ACHN (cell line): ENCODE results near the gene C11orf68.
"Not testable (repeated sequence)": the region's sequence is repeated elsewhere in the genome, so short reads cannot be mapped to it uniquely, and the experiment has no call there.

Source experiments
- DNase-seq: peaks from one replicate; pipeline ENCODE4 v3.0.0-alpha.2; 2015
- in situ Hi-C: cut with HindIII; loops from 2 replicates; pipeline ENCODE4 v1.10.0; 2017; ENCODE audit warnings: low sequenced_read_pairs, low pct_ligation_motif_present, low pct_unique_long_range_greater_than_20kb

Gene C11orf68

DNA sequence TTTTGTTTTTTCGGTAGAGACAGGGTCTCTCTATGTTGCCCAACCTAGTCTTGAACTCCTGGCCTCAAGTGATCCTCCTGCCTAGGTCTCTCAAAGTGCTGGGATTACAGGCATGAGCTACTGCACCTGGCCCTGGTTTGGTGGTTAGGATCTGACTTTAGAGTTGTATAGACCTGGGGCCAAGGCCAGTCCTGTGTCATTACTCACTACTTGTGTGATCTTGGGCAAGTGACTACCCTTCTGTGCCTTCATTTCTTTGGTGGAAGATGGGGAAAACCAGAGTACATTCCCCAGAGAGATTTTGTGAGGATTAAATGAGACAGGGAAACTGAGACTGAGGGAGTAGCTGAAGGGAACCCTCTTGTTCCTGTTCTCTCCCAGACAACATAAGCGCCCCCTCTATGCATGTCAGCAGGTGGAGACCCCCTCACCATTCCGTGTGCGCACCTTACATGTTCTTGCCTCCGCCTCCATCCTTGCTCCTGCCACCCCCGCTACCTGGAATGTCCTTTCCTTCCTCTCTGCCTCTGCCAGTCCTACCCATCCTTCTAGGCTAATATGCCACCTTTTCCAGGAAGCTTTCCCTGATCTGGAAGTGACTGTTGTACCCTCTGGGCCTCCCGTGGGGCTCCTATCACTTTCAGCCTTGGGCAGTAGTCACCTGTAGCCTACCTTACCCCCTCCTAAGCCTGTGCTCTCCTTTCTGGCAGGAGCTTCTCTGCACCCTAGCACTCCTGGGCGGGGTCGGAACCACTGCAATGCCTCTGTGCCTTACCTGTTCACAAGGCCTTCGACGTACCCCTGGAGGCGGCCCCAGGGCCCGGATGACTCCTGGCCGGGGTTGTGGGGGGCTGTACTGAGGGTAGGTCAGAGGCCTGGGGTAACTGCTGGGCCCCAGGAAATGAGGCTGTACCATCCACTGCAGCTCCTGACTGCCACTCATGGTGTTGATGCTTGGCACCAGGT is 22.5 kb downstream of the C11orf68 start:
- DNase-seq: peak; percentile 11
- in situ Hi-C loops: no loop called here

DNA sequence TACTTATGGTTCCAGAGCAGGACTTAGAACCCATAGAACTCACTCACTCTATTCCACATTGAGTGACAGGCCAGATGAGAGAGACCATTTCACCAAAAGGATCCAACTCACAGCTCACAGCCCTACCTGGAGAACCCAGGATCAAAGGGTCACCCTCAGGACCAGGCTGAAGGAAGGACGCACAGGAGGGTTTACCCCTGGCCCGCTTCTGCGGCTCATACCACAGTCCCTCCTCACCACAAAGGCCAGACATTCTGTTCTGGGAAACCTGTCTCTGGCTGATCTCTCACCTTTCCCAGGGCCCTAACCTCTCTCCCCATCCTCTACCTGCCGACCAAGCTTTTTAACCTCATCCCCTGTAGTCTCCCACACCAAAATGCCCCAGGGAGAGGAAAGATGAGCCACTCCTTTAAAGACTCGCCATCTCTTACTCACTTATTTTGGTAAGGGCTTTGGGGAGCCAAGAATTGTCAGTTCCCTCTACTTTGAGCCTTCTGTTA is 23.3 kb downstream of the C11orf68 start:
- in situ Hi-C loops: no loop called here
- DNase-seq: peak; percentile 11

DNA sequence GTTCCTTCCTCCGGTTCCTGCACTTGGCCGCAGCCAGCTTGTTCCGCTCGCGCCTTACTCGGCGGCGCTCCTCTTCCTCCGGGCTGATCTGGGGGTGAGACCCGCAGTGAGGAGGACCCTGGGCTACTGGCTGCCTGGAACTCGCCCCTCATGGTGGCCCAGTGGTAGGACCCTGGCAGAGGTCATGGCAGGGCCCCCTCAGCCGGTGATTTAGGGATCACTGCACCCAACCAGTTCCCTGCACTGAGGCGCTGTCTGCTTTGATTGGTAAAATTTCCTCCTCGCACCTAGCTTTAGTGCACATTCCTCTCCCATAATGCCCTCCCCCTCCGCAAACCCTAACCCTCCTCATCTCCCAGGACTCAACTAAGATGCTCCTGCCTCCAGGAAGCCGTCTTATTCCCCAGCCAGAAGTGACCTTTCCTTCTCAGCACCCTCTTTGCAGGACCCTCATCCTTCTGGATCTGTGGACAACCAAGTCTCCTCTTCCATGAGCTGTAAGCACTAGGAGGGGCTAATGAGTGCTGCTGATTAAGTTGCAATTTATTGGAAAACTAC is 24.7 kb downstream of the C11orf68 start:
- DNase-seq: peak; percentile 18
- in situ Hi-C loops: no loop called here

DNA sequence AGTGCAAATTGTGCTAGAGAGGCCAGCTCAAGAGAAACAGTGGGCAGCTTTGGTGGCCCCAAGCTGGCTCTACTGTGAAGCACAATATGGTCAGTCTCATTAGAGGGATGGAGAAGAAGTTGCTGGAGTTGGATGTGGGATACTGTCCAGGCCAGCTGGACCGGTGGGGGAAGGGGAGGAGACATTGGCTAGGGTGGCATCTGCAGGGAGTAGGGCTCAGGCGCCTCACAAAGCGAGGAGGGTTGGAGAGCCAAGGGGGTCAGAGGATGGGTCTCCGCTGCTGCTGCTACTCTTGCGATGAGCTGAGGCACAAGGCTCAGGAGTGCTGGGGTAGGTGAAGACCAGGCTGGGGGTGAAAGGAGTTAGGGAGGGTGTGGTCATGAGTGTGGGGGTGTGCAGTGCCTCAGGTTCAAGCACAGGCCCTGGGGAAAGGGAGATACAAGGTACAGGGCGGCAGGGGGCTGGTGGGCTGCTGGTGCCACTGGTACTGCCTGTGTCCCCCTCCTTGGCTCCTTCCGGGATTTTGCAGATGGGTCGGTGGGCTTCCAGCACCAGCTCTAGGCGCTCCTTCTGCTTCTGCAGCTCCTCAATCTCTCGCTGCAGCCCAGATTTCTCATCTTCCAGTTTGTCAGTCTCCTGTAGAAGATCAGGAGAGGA is 26.1 kb downstream of the C11orf68 start:
- DNase-seq: no peak
- in situ Hi-C loops: no loop called here

DNA sequence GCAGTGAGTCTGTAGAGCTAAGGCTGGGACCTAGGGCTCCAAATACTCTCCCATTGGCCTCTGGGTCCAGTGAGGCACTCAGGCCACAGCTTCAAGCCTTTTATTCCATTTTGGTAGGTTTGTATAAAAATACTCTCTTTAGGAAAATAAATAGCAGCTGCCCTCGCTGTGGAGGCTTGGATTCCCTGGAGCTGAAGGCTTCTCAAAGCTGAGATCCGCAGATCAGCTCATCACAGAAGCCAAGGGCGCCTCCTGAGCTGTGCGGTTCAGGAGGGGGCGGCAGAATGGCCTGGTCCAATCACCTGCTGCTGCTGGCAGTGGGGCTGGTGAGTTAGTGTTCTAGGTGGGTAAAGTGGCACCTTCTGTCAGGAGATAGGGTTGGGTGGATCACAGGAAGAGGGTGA is 26.7 kb downstream of the C11orf68 start:
- DNase-seq, in situ Hi-C loops: not testable (repeated sequence)

DNA sequence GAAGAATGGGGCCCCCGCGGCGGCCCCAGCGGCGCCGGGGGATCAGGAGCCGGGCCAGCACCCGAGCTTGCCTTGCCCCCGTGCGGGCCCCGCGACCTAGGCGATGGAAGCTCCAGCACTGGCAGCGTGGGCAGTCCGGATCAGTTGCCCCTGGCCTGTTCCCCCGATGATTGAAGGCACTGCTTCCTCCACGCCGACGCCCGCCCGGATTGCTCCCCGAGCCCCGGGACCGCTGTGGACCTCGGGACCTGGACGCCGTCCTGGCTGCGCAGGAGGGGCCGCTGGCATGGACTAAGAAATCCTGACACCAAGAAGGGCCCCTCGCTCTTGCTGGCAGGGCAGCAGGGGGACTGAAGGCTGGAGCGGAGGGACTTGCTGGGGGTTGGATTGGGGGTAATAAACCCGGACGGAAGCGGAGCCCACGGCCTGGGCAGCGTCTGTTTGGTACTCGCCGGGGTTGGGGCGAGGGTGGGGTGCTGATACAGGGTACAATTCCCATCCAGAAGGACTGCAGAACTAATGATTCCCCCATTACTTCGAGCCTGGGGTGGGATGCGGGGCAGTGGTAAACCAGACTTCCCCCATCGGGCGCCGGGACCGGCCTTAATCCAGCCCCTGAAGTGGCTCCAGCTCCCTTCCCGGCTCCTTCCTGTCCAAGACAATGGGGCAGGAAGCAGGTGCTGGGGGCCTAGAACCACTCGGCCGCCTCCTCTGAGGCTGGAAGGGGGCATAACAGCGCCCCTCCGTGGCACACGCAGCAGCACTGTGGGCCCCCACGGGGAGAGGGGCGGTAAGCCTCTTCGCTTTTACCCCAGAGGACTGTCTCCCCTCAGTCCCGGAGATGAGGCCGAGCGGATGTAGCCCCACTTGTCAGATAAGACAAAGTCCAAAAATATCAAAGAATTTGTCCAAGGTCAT is 27.4 kb downstream of the C11orf68 start:
- in situ Hi-C loops: no loop called here
- peak; percentile 63 for DNase-seq

DNA sequence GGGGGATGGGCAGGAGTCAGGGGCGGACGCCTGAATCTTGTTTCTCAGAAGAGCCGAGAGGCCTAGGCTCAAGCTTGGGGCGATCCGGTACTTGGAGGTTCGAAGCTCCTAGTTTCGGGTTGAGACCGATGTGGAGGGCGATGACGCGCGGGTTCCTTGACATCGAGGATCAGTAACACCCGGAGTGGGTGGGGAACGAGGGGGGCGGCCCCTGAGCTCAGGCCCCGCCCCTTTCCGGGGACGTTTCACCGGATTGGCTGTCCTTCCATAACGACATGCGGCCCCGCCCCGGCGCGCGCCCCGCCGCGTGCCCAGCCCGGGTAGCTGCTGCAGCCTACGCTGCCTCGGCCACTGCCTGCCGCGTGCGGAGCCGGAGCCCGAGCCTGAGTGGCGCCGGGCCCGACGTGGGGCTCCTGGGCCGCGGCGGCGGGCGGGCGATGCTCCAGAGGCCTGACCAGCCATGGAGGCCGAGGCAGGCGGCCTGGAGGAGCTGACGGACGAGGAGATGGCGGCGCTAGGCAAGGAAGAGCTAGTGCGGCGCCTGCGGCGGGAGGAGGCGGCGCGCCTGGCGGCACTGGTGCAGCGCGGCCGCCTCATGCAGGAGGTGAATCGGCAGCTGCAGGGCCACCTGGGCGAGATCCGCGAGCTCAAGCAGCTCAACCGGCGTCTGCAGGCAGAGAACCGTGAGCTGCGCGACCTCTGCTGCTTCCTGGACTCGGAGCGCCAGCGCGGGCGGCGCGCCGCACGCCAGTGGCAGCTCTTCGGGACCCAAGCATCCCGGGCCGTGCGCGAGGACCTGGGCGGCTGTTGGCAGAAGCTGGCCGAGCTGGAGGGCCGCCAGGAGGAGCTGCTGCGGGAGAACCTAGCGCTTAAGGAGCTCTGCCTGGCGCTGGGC is 28.3 kb downstream of the C11orf68 start, which contains the start of gene CCDC85B:
Gene CCDC85B, plus strand, starts transcription at position 350 of the 895 bp plus-strand sequence. Its CDS starts 111 bp downstream, at position 461.
- in situ Hi-C loops: no loop called here
- peak; percentile 89 for DNase-seq

DNA sequence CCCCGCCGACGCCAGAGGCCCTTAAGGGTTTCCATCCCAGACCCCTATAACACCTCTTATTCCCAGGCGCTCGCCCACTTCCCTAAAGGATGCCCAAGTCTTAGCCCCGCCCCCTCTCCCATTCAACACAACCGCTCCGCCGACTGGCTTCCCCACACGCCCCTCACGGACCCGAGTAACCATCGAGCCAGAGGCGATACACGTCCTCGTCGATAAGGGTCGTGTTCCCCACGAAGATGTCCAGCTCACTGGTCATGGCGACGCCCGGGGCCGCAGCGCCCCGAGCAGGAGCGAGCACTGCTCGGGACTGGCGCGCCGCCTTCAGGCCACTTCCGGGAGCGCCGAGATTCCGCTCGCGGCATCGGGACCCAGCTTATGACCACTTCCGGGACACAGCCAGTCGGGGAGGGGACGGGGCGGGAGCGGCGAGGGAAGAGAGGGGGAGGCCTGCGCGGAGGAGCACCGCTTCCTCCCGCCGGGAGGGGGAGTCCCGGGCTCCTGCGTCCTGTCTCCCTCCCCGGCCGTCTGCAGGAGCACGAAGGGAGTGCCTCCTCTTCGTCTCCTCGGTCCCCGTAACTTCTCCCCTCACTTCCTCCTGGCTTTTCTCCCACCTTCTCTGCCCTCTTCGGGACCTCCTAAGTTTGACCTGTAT is 30.6 kb downstream of the C11orf68 start, which contains the start of gene FIBP:
Gene FIBP, minus strand, starts transcription at position 309 of the 652 bp plus-strand sequence. Its CDS starts 53 bp downstream, at position 256.
- in situ Hi-C loops: no loop called here
- peak; percentile 93 for DNase-seq

DNA sequence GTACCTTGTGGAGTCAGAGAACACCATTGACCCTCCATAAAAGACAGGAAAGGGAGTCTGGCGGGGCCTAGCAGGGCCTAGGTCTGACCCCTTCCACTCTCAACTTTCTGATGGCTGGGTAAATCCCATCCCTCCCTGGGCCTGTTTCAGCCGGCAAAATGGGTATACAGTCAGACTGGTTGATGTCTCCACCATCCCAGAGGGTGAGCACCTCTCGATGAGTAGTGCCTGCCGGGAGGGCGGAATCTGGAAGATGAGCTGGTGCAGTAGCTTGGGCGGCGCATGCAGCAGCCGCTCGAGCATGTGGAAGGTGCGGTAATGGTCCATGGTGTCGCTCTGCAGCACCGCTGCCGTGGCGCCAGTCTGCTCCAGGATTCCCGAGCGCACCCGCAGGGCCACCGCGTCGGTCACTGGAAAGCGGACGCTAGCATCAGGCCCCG is 31.1 kb downstream of the C11orf68 start:
- peak; percentile 45 for DNase-seq
- in situ Hi-C loops: no loop called here

DNA sequence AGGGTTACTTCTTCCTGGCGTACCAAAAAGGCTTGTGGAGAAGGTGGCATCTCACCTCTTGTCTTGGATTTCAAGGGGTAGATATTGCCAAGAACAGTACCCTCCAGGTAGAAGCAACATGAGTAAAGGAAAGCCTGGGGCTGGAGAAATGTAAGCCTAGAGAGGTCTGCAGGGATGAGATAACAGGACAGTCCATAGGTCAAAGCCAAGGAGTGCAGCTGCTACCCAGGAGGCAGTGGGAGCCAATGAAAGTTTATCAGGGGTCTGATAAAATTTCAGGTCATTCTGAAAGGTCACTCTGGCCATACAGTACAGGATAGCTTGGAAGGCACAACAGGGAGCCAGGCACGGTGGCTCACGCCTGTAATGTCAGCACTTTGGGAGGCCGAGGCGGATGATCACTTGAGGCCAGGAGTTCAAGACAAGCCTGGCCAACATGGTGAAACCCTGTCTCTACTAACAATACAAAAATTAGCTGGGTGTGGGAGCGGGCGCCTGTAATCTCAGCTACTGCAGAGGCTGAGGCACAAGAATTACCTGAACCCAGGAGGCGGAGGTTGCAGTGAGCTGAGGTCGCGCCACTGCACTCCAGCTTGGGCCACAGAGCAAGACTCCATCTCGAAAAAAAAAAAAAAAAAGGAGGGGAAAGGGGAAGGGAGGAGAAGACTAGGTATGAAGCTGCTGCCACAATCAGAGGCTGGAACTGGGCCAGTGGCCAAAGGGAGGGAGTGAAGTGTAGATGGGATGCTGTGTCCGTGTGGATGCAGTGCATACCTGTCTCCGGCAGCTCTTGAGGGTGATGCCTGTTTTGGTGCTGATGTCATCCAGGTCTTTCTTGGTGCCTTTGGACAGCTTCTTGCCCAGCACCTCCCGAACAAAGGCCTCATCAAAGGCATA is 31.8 kb downstream of the C11orf68 start:
- DNase-seq: no peak
- in situ Hi-C loops: no loop called here

DNA sequence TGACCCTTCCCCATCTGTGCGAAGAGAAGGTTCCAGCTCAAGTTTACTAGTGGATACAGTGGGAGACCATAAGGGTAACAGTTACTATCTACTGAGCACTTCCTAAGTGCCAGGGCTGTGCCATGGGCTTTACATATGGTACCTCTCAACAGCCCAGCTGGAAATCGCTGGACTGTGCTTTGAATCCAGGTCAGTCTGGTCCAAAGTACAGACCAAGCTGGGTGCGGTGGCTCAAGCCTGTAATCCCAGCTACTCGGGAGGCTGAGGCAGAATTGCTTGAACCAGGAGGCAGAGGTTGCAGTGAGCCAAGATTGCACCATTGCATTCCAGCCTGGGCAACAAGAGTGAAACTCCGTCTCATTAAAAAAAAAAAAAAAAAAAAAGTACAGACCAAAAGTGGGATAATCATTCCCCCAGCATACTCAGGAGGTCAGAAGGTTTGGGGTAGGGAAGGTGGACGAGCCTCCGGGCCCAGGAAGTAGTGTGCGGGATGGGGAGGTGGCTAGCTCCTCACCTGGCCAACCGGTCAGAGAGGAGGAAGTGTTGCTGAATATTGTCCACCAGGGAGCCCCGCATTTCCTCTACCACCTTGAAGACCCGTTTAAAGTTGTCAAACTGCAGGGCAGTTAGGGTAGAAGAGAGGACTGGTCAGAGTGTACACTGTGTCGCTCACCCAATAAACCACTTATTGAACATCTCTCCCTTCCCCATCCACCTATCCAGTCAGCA is 32.9 kb downstream of the C11orf68 start:
- in situ Hi-C loops: no loop called here
- DNase-seq: no peak

DNA sequence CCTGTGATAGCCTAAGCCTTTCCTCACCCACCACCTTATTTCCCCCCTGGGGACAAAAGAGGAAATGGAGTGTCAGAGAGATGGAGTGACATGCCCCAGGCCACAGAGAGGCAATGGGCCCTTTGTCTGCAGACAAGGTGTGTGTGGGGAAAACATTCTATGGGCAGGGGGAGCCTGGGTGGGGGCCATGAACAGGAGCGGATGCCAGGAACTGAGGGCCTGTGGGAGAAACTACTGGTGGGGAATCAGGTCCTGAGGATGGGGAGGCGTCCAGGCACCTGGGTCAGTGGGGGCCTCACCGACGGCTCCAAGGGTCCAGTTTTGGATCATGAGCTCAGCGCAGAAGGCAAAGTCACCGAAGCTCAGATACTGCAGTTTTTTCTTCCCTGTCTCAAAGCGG is 33.6 kb downstream of the C11orf68 start:
- no peak for DNase-seq
- in situ Hi-C loops: no loop called here

DNA sequence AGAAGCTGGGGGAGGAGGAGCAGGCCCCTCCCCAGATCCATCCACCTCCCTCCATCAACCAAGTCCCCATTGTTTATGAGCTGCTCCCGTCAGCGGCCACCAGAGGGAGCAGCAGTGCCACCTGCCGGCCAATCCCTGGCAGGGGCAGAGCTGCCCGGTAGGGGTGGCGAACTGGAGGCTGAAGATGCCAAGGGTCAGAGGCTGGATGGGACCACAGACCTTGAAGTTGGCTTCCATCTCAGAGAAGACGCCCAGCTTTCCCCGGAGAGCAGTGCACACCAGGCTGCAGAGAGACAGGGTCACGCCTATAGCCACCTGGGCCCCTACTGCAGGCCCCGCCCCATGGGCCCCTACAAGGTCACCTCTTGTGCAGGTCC is 34.2 kb downstream of the C11orf68 start:
- DNase-seq: peak; percentile 72
- in situ Hi-C loops: no loop called here

DNA sequence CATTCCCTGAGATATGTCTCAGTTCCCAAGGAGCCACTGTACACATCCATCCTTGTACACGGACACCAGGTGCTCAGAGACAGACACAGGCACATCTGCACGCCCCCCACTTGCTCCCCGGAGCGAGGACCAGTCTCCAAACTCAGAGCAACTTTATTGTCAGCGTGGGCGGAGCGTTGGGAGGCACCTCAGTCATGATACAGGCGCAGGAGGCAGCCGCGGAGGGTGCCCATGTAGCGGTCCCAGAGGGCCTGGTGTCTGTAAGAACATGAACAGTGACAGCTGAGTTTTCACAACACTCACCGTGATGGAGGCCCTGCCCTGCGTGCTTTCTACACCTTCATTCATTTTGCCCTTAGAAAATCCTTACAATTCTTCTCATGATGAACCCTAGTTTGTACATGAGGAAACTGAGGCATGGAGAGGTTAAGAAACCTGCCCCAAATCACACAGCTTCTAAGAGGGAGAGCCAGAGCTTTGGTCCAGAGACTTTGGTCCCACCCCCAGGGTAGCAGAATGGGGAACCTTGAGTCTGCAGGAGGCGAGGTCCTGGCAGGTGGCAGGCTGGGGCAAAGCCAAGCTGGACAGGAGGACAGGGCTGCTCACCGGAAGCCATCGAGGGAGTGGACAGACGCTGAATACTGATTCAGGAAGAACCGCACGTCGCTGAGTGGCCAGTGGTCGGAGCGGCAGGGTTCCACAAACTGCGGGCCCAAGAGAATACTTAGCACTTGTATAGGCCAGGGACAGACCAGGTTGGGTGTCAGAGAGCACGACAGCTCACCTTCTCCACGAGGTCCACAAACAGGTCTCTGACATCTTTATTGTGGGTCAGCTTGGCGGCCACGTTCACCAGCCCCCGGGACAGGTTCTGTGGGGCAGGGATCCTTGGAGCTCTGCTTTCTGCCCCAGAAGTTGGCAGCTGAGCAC is 34.8 kb downstream of the C11orf68 start:
- DNase-seq: no peak
- in situ Hi-C loops: no loop called here
